Thyroid gland (tissue), 4 donors: ENCODE data around the gene TAF6L.

Source experiments
- POLR2A ChIP-seq, 2 donors: fragments of 450-650 bp; IDR thresholded peaks; one replicate each; pipeline ENCODE4 v1.6.1; 2017; ENCODE audit warnings: antibody characterized with exemption in 2 of 2, mild to moderate bottlenecking in 2 of 2, moderate library complexity in 1 of 2
- TF ChIP-seq, protein P1 (sequence below), 6 experiments: fragments of 200-600 bp in 3 of 6; fragments of 450-650 bp in 3 of 6; sonication (generic) in 3 of 6; IDR thresholded peaks; one replicate each; pipeline ENCODE4 v1.5.1; 2016 to 2019; ENCODE audit warnings: antibody characterized with exemption in 6 of 6, mild to moderate bottlenecking in 2 of 6, inconsistent platforms in 1 of 6, moderate library complexity in 1 of 6

DNA sequence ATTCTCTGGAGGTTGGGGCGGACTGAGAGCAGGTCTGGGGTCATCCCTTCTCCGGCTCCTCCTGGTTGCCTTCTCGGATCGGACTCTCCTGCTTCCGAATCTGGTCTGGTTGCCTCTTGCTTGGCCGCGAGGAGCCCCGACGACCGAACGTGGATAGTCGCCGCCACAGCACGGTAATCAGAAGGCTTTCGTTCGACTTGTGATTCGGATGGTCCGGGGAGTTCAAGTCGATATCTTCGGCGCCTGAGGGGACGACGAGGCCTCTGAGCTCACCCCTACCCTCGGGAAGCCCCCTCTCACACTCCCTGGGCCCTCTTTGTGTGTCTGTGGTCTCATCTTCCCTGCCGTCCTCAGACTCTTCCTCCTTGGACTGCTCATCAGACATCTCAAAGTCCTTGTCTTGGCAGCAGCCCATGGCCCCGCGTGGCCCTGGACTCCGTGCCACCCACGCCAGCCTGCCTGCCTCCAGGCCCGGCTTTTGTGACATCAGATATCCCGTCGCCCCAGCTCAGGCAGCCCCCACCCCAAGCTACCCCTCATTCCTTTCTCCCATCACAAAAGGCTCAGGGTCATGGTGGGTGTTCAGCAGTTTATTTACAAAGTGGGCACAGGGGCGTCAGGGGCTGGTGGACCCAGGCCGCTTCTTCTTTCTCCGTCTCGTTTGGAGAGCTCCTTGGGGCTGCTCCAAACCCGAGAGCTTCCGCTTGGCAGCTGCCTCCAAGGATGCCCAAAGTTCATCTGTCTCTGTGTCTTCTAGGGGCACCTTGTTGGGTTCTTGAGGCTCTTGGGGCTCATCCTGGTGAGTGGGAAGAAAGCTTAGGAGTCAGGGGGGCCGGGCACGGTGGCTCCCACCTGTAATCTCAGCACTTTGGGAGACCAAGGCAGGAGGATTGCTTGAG lies 61.4 kb downstream of the TAF6L start, which contains the start of gene TEX54:
- TF ChIP-seq, protein P1, sequence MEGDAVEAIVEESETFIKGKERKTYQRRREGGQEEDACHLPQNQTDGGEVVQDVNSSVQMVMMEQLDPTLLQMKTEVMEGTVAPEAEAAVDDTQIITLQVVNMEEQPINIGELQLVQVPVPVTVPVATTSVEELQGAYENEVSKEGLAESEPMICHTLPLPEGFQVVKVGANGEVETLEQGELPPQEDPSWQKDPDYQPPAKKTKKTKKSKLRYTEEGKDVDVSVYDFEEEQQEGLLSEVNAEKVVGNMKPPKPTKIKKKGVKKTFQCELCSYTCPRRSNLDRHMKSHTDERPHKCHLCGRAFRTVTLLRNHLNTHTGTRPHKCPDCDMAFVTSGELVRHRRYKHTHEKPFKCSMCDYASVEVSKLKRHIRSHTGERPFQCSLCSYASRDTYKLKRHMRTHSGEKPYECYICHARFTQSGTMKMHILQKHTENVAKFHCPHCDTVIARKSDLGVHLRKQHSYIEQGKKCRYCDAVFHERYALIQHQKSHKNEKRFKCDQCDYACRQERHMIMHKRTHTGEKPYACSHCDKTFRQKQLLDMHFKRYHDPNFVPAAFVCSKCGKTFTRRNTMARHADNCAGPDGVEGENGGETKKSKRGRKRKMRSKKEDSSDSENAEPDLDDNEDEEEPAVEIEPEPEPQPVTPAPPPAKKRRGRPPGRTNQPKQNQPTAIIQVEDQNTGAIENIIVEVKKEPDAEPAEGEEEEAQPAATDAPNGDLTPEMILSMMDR (IDR thresholded peaks at IDR 0.05), result no peak
- TF ChIP-seq POLR2A (IDR thresholded peaks at IDR 0.05), result no peak
